GM18909 (cell line): ENCODE results near the gene SPHK1.

Source experiments
- ATAC-seq: cut with Tn5 transposase; IDR thresholded peaks from one replicate; pipeline ENCODE4 v1.9.1; 2021; ENCODE audit warnings: mild to moderate bottlenecking; ENCODE audit not compliant: unreplicated experiment, poor library complexity

The SPHK1 gene

DNA sequence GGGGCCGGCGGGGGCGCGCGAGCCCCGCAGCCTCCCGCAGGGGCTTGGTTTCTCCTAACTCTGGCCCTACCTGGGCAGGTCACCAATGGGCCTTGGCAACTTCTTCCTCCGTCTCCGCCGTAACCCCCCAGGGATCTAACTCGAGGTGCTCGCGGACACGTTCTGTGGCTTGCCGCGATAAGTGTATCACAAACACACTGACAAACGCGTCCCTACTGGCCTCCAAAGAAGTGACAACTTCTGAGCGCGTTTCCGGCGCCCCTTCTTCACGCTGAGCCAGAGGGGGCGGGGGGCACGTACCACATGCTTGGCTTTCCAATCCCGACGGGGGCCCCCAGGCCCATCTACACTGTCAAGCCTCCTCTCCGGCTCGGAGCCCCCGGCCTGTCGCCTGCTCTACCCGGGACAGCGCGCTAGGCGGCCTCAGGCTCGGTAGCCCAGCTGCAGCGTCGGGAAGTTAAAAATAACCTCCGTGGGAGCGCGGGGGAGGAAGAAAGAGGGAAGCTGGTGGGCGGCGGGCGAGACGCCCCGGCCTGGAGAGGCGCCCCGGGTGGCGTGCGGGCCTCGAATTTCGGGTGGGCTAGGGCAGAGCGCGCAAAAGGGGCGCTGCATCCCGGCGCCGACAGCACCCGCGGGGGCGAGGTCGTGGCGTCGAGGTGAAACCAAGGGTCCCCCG lies 725 bp upstream of the SPHK1 start:
- ATAC-seq: peak; percentile 26

DNA sequence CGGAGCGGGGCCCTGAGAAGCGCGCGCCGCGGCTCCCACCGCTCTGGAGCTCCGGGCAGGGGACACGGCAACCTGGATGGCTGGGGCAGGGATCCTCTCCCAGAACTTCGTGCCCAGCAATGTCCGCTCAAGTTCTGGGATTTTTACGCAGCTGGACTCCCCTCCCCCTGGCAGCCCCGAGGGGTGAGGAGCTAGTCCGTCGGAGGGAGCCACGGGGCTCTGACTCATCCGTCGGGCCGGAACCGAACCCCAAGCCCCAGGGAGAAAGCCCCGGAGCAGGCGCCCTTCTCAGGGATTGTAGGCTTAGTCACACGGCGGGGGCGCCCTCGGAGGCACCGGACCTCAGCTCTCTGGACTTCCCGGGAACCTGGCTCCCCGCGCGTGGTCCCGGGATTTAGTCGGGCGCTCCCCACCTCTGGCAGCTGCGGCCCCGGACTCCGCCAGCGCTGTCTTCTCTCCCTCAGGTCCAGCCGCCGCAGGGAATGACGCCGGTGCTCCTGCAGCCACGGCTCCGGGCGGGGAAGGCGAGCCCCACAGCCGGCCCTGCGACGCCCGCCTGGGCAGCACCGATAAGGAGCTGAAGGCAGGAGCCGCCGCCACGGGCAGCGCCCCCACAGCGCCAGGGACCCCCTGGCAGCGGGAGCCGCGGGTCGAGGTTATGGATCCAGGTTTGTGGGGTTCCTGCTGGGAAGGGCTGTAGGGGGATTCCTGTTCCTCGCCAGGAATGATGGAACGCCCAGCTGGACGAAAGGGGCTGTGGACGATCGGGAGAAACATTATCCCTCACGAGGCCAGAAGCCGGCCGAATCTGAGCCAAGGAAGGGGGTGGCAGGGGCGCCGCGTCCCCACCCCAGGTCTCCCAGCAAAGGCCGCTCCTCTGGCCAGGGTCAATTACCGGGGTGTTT lies 830 bp downstream of the SPHK1 start:
- no peak for ATAC-seq

DNA sequence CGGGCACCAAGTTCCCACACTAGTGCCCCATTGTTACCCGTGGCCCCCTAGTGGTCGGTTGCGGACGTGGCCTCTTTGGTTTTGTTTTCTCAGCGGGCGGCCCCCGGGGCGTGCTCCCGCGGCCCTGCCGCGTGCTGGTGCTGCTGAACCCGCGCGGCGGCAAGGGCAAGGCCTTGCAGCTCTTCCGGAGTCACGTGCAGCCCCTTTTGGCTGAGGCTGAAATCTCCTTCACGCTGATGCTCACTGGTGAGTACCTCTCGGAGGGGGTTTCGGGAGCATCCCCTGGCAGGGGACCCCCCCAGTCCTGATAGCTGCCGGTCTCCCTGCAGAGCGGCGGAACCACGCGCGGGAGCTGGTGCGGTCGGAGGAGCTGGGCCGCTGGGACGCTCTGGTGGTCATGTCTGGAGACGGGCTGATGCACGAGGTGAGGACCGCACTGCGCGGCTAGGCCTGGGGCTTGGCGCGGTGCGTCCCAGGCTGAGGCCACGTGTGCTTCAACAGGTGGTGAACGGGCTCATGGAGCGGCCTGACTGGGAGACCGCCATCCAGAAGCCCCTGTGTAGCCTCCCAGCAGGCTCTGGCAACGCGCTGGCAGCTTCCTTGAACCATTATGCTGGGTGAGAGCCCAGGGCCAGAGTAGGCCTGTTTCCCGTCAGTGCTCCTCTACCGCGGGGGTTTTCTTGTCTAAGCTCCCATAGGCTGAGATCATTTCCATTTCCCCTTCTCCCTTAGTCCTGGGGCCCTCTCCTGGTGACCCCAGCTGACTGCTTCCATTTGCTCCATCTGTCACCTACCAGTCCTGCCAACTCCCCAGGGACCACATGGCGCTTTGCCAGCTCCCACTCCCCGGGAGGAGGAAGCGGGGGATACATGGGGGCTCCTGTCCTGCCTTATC lies 1.7 kb downstream of the SPHK1 start:
- no peak for ATAC-seq

DNA sequence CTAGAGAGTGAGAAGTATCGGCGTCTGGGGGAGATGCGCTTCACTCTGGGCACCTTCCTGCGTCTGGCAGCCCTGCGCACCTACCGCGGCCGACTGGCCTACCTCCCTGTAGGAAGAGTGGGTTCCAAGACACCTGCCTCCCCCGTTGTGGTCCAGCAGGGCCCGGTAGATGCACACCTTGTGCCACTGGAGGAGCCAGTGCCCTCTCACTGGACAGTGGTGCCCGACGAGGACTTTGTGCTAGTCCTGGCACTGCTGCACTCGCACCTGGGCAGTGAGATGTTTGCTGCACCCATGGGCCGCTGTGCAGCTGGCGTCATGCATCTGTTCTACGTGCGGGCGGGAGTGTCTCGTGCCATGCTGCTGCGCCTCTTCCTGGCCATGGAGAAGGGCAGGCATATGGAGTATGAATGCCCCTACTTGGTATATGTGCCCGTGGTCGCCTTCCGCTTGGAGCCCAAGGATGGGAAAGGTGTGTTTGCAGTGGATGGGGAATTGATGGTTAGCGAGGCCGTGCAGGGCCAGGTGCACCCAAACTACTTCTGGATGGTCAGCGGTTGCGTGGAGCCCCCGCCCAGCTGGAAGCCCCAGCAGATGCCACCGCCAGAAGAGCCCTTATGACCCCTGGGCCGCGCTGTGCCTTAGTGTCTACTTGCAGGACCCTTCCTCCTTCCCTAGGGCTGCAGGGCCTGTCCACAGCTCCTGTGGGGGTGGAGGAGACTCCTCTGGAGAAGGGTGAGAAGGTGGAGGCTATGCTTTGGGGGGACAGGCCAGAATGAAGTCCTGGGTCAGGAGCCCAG lies 2.8 kb downstream of the SPHK1 start:
- no peak for ATAC-seq

DNA sequence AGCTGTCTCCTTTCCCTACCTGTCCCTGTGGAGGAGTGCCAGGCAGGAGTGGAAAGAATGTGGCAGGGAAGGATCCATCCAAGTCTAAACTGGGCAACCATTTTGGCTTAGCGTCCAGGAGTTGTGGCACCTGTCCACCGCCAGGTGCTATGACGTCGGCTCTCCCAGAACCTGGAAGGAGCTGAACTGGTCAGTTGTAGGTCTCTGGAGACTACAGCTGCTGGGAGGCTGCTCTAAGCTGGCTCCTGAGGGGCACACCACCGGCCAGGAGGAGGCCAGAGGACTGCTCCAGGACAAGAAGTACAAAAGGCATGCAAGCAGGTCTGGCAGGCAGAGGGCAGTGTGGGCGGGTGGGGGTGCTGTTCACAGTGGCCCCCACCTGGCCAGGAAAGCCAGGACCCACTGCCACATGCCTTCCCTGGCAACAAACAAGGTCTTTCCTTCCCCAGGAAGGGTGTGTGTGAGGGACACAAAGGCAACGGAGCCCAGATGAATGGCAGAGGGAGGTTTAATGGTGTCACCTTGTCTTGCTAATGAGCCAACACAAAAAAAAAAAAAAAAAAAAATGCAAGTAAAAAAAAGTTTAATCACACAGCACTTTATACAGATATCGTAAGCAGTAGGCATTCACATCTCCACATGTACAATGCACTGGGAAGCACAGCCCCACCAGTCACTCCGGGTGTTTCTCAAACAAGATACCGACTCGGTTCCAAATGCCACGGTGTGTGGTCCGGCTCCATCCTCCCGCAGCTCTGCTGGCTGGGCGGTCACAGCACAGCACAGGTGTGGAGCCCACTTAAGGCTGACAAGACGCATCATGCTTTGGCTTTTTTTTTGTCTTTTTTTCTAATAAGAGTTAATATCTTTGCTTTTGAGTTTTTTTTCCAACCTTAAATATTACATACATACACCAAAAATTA lies 4.8 kb downstream of the SPHK1 start:
- no peak for ATAC-seq

DNA sequence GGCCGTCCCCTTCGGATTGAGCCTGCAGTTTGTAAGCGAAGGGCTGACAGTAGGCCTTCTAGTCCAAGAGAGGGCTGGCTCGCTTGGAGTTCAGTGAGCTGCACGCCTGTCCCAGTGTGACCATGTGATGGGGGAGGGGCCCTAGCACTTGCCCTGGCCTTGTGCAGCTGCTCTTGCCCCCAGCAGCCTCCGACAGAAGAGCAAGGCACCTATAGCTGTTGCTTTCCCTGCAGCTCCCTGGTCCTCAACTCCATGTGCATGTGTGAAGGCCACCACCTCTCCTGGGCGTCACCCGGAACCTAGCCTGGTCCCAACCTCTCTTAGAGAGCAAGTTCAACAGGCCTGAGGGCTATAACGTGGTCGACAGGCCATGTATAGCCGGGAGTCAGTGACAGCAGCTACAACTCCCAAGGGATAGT lies 5.6 kb downstream of the SPHK1 start:
- no peak for ATAC-seq

DNA sequence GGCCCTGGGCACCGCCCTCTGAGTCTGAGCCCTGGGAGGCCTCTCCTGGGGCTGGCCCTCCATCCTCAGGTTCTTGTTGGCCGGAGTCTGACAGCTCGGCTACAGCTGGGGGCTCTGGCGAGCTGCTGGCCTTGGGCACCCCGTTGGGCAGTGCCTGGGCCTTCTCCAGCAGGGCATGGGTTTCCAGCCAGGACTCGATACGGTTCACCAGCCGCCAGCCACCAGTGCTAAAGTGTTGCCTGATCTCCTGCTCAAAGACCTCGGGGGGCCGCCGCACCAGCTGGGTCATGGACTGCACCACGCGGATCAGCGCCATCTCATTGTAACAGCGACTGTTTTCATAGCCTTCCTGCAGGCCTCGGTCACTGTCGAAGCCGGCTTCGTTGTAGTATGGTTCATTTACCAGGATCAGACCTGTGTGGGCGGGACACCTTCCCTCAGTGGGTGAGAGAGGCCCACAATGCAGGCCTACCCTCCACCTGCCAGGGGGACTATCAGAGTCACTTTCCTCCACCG lies 6.8 kb downstream of the SPHK1 start:
- ATAC-seq: no peak

DNA sequence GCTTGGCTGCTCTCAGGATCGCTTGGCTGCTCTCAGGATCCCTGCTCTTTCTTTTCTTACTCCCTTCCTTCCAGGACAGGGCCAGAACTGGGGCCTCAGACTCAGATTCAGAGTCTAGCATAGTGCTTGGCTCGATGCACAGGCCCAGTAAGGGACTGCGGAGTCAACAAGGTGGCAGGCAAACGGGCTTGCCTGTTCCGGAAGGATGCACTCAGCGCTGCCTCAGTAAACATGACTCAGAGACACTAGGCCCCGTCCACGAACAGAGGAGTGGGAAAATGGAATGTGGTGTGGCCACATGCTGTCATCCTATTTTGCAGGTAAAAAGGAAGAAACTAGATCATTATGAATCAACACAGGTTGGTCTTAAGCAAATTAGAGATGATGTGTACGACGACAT lies 9.8 kb downstream of the SPHK1 start:
- ATAC-seq: no peak

DNA sequence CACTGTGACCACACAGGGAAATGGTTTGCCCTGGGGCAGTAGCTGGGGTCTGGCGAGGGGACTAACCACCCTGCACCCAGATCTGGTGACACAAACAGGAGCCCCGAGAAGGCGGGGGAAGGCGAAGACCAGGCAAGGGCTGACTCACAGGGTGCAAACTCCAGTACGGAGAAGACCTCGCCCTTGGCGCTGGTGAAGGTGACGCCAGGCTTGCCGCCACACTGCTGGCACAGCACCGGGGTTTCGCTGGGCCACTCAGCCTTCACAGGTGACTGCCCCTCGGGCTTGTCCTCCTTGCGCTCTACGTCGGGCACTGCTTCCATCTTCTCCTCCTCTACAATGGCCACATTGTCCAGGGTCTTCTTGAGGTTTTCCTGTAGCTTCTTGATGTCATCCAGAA lies 11.6 kb downstream of the SPHK1 start:
- ATAC-seq: no peak

DNA sequence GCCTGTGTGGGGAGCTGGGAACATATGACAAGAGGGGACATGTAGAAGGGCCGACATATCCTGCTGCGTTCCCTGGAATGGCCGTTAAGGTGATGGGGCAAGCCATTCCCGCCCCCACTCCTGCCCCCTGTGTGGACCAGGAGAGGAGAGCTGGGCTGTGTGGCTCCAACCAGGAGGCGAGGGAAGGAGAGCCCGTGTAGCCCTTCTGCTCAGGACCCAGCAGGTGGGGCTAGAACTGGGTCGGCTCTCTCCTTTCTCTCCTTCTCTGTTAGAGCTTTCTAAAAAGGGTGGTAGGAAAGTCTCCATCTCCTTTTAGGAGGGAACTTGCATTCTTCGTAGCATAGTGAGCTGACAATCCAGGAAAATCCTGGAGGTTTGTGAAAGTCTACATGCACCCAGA lies 12.8 kb downstream of the SPHK1 start:
- no peak for ATAC-seq

DNA sequence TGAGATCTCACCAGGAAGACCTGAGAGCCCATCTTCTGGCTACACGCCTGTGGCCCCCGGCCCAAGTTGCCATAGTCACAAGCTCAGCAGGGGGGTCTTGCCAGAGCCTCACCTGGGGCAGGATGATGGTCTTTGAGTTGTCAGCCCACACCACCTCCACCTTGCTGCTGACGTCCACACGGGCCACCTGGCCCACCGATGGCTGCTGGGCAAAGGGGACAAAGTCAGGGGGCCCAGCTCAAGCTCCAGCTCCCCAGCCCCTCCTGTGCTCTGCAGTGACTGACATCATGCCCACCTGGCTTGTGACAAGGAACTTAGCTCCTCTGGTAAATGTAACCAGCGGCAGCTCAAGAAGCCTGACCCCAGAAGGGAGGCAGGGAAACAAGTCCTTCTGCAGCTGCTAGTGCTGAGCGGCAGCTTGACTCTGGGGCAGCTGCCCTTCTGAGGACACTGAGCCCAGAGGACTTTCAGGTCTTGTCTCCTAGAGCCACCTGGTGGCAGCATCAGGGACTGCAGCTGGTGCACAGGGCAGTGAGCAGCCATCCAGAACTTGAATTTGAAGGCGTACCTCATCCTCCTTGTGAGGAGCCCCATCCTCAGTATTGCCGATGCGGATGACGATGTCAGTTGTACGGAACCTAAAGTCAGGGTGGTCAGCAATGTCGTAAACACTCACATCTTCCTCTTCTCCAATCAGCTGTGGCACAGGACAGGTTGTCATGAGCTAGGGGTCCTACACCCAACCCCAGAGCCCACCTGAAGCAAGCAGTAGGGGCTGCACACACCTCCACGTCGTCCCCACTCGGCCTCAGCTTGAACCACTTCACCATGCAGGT lies 13.5 kb downstream of the SPHK1 start:
- ATAC-seq: no peak

DNA sequence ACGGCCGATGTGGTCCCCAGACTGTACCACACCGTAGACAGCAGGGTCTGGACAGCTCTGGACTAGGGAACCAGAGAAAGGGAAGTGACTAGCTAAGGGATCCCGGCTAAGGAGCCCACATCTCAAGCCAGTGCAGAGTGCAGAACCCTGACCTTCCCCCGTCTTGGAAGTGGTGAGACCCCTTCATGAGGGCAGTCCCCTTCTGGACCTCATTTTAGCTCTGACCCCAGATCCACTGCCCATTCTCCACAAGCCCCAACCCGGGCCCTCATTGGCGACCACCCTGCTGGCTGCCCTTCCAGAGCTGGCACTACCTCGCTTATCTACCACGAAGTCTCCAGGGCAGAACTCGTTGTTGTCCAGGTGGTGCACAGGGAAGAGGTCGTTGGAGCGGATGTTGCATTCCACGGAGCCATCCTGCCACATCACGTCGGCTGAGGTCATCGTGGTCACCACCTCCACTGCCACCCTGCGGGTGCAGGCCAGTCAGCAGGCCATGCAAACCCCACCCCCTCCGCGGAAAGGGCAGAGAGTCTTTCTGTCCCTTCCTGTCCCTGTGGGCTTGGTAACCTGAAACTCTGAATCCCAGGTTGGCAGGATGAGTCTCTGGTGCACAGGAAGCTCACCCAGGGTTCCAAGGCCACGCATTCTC lies 14.2 kb downstream of the SPHK1 start:
- ATAC-seq: no peak

DNA sequence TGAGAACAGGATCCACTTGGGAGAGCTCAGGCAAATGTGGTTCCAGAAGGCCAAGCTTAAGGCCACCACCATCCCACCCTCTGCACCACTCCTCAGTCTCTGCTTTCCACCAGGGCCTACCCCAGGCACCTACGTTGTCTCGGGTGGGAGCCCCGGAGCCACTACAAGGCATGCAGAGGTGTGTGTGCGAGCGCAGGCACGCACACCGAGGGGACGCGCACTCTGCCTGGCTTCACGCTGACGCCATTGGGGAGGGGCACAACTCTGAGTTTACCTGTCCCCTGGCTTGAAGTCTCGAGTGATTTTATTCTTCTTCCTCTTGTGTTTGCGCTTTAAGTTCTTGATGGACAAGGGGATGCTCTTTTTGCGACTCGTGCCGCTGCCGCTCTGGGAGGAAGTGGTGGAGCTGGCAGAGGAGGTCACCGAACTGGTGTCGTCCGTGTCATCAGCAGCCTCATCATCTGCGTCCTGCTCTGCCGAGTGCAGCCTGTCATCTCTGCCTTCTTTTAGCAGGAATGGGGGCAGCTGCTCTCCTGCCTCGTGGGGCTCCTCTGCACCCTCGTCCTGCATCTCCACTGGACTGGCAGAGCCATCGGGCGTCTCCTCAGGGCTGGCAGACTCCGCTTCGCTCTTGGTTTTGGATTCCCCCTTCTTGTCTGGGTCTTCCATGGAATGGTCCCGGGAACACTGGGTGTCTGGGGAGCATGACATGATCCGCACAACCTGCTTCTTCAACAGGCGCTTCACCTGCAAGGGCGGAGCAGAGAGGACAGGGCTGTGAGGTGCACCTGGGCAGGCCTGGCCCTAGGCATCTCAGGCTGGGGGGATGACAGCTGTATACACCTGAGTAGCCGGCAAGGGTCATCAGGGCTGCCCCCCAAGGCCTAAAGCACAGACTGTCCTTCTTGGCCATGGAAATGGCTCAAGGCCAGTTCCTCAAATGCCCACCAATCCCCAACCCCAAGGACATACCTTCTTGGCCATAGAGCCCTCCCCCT lies 15.1 kb downstream of the SPHK1 start:
- ATAC-seq: no peak

DNA sequence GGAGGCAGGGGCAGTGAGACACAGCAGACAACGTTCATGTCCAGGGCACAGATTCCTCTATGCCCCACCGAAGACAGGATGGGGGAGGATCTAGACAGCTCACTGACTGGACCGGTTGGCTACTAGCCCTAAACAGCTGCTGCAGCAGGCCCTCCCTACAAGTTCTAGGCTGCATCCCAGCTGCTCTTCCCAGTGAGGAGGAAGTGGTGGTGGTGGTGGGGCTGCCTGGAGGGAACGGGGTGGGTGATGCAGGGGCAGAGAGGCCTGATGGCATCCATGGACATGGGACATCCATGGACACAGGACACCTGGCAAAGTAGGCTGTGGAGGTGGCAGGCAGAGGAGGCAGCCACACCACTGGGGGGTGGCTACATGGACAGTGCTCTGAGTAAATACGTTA lies 18.3 kb downstream of the SPHK1 start:
- ATAC-seq: no peak

DNA sequence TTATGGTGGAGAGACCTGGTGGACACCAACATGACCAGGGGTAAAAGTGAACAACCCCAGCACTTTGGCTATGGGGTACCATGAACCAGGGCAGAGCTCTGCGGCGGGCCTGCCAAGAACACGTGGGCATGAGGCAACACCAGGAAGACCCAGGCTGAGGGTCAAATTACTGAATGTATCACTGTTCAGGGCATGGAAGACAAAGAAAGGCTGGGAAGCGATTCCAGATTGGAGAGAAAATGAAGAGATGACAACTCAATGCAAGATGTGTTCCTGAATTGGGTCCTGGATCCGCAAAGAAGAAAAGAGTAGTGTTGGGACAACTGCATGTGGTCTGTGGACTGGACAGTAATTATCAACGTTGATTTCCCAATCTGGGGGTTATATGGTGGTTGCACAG lies 19.8 kb downstream of the SPHK1 start:
- ATAC-seq: no peak

DNA sequence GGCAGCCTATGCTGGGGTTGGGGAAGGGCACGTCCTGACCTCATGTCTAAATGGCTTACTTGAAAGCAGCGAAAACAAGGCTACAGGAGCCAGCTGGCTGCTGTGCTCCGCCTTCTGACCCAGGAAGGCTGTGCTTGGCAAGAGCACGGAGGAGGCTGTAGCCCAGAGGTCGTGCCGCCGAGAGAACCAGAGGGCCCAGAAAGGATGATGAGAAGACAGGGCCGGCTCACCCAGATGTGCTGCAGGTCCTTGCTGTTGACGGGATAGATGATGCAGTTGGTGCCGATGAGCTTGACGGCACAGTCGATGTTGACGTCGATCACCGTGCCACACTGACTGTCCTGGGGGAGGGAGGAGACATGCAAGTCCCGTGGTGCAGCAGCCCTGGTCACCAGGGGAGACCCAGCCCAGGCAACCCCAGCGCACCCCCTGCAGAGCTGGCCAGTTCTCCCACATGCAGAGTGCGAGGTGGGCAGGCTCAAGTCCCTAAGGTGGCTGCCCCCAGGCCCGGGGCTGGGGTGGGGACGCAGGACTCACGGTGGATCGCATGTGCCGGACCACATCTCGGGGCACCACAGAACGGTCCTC lies 20.7 kb downstream of the SPHK1 start:
- ATAC-seq: no peak
